Endothelial cell of umbilical vein (primary cell): ENCODE data around the gene OR2B6. TPM values are rescaled to one million over a fixed set of nuclear protein-coding genes. Genes with fewer than 3 reads are reported as not detected.
"Not testable (repeated sequence)": the region's sequence is repeated elsewhere in the genome, so short reads cannot be mapped to it uniquely, and the experiment has no call there.

Experiments used
- BruUV-seq: library from RNA; stranded (reverse); fragments of 400-500 nt; replicated peaks from 2 replicates; lab custom pipeline; 2021; lab: Mats Ljungman, UMichigan
- CTCF ChIA-PET: fragments of 300-600, 350-600 bp; sonication (Branson Sonifier 250); formaldehyde crosslinking; loops from one replicate; lab custom pipeline; 2021; ENCODE audit warnings: antibody characterized with exemption, inconsistent platforms; lab: Charles Lee
- POLR2A ChIA-PET: fragments of 300-600, 350-600 bp; sonication (Branson Sonifier 250); formaldehyde crosslinking; loops from one replicate; lab custom pipeline; 2021; ENCODE audit warnings: antibody characterized with exemption, inconsistent platforms; lab: Charles Lee
- DNase-seq: peaks from one replicate; pipeline ENCODE4 v3.0.0-alpha.2; 2011; ENCODE audit warnings: low read depth, low spot score
- FAIRE-seq: peaks from 2 replicates; lab custom pipeline; 2011; peaks lifted over from hg19 to GRCh38; lab: Jason Lieb, UNC
- H2AFZ ChIP-seq: 2 replicates; pipeline ENCODE4 v1.6.0; 2012; ENCODE audit warnings: low read depth, low read length, control low read depth, inconsistent platforms
- H3K27ac ChIP-seq: 2 replicates; pipeline ENCODE4 v1.5.1; 2011; ENCODE audit warnings: low read depth, mild to moderate bottlenecking, control low read depth, low read length, moderate library complexity; ENCODE audit not compliant: insufficient read depth
- H3K27me3 ChIP-seq, 2 experiments: 2 replicates each; pipeline versions ENCODE4 v1.6.0 to v1.6.1; 2011; ENCODE audit warnings: low read length in 2 of 2, mixed read lengths in 1 of 2; ENCODE audit not compliant: control insufficient read depth in 2 of 2, insufficient read depth in 2 of 2
- H3K36me3 ChIP-seq, 2 experiments: 2 replicates in 1 of 2; 3 replicates in 1 of 2; pipeline ENCODE4 v1.5.1; 2011; ENCODE audit warnings: low read length in 2 of 2, mild to moderate bottlenecking in 1 of 2, moderate library complexity in 1 of 2; ENCODE audit not compliant: control insufficient read depth in 2 of 2, insufficient read depth in 2 of 2; ENCODE audit errors: extremely low read depth in 1 of 2
- H3K4me1 ChIP-seq: 3 replicates; pipeline ENCODE4 v1.5.1; 2011; ENCODE audit warnings: mild to moderate bottlenecking, low read length; ENCODE audit not compliant: control insufficient read depth, insufficient read depth; ENCODE audit errors: extremely low read depth
- H3K4me2 ChIP-seq: 2 replicates; pipeline ENCODE4 v1.6.1; 2011; ENCODE audit warnings: low read length, control low read depth, mixed read lengths; ENCODE audit not compliant: insufficient read depth
- H3K4me3 ChIP-seq, 3 experiments: fragments of 200-600 bp in 1 of 3; sonication (generic), shearing (Covaris generic) in 1 of 3; replicated peaks in 1 of 3; 2 replicates each; pipeline ENCODE4 v1.5.1; 2011 to 2016; ENCODE audit warnings: control low read depth in 3 of 3, low read length in 3 of 3, mild to moderate bottlenecking in 2 of 3, inconsistent platforms in 1 of 3, low read depth in 1 of 3, moderate library complexity in 1 of 3; ENCODE audit not compliant: insufficient read depth in 1 of 3
- H3K79me2 ChIP-seq: 2 replicates; pipeline ENCODE4 v1.6.0; 2012; ENCODE audit warnings: low read length, inconsistent platforms; ENCODE audit not compliant: control insufficient read depth, insufficient read depth
- H3K9ac ChIP-seq: replicated peaks from 2 replicates; pipeline ENCODE3; 2011; ENCODE audit warnings: low read length, control low read depth; ENCODE audit not compliant: insufficient read depth; ENCODE audit errors: extremely low read depth
- H3K9me1 ChIP-seq: replicated peaks from 3 replicates; pipeline ENCODE4 v1.6.0; 2011; ENCODE audit warnings: mild to moderate bottlenecking, low read length; ENCODE audit not compliant: control insufficient read depth, insufficient read depth; ENCODE audit errors: extremely low read depth
- H3K9me3 ChIP-seq: replicated peaks from 2 replicates; pipeline ENCODE4 v1.5.1; 2012; ENCODE audit warnings: low read length, inconsistent platforms; ENCODE audit not compliant: control insufficient read depth, insufficient read depth
- H4K20me1 ChIP-seq: replicated peaks from 2 replicates; pipeline ENCODE3; 2011; ENCODE audit warnings: mild to moderate bottlenecking, low read length; ENCODE audit not compliant: control insufficient read depth, insufficient read depth; ENCODE audit errors: extremely low read depth
- CTCF ChIP-seq, 2 donors: IDR thresholded peaks; 1 replicate in 1 of 2; 2 replicates in 1 of 2; pipeline ENCODE4 v1.5.1; 2011; ENCODE audit warnings: low read length in 2 of 2, mild to moderate bottlenecking in 2 of 2, moderate library complexity in 2 of 2, control low read depth in 1 of 2, inconsistent platforms in 1 of 2, low read depth in 1 of 2; ENCODE audit not compliant: insufficient read depth in 1 of 2; ENCODE audit errors: extremely low read depth in 1 of 2
- FOS ChIP-seq: IDR thresholded peaks from 2 replicates; pipeline ENCODE4 v1.6.1; 2011; ENCODE audit warnings: mild to moderate bottlenecking, low read length, moderate library complexity, borderline replicate concordance; ENCODE audit not compliant: insufficient read depth
- GATA2 ChIP-seq: IDR thresholded peaks from 2 replicates; pipeline ENCODE4 v1.7.0; 2011; ENCODE audit warnings: low read depth, mild to moderate bottlenecking, moderate library complexity, mixed read lengths, low read length; ENCODE audit not compliant: insufficient read length, insufficient read depth
- JUN ChIP-seq: IDR thresholded peaks from 2 replicates; pipeline ENCODE4 v1.6.1; 2011; ENCODE audit warnings: borderline replicate concordance, low read depth; ENCODE audit not compliant: insufficient read length, insufficient read depth
- MAX ChIP-seq: IDR thresholded peaks from 2 replicates; pipeline ENCODE4 v1.6.1; 2011; ENCODE audit not compliant: insufficient read depth, insufficient read length
- POLR2A ChIP-seq: IDR thresholded peaks from 2 replicates; pipeline ENCODE4 v1.6.1; 2012; ENCODE audit warnings: low read depth, mild to moderate bottlenecking, control low read depth, low read length
- POLR2AphosphoS5 ChIP-seq: IDR thresholded peaks from 2 replicates; pipeline ENCODE4 v1.6.1; 2012; ENCODE audit warnings: low read depth, mild to moderate bottlenecking, control low read depth, low read length, moderate library complexity; ENCODE audit not compliant: insufficient read depth
- dilution Hi-C: fragments of 300-500 bp; cut with MboI; formaldehyde crosslinking; loops from one replicate; pipeline ENCODE4 v1.15.0; 2019; ENCODE audit warnings: low sequenced_read_pairs; ENCODE audit not compliant: extremely low pct_ligation_motif_present
- intact Hi-C: fragments of 100-400 bp; cut with micrococcal nuclease; formaldehyde crosslinking; loops from one replicate; pipeline ENCODE4 v1.10.0; 2022
- polyA plus RNA-seq, 4 experiments: library from polyadenylated mRNA; depleted of rRNA in 3 of 4; stranded (reverse) in 3 of 4; unstranded in 1 of 4; fragments of >200 nt; gene quantifications; 2 replicates each; pipeline versions ENCODE4 v1.2.1 to v1.2.3, GENCODE V29; 2011 to 2012; ENCODE audit warnings: missing spikeins in 1 of 4
- total RNA-seq: library from RNA; stranded (reverse); gene quantifications from 2 replicates; pipeline ENCODE4 v1.2.3, GENCODE V29; 2021

The OR2B6 gene
- total and polyA plus RNA-seq, 2 donors (not counting 3 experiments of a cell fraction or from before 2014, with no cell fraction given) = not detected

DNA sequence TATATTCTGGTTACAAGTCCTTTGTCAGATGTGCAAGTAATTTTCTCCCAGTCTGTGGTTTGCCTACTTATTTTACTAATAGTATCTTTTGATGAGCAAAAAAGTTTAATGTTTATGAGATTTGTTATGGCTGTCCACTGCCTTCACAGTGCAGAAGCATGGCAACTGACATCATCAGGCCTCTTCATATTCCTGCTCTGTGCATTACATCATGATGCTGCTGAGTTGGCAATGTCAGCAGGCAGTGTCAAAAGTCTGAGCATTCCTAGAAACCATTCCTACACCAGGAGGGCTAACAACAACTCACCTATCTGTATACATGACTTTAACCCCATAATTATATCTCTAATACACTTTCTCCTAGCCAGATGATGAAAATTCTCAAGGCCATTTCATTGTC, 34.1 kb upstream of the OR2B6 start:
- Histone ChIP-seq H2AFZ (no peak overlapping the region), H3K4me2 (no peak overlapping the region), H3K36me3 (no peaks in the 10 kb centered on the region), H3K27me3 (peaks cover 0 to 6% of the 10 kb centered on the region in 2 experiments), H4K20me1 (no peaks in the 10 kb centered on the region), H3K4me3 (no peak overlapping the region), H3K9me1 (no peaks in the 10 kb centered on the region), H3K27ac (no peak overlapping the region), H3K4me1 (no peaks in the 10 kb centered on the region), H3K79me2 (no peaks in the 10 kb centered on the region), H3K9ac (no peak overlapping the region), H3K9me3 (no peaks in the 10 kb centered on the region)
- TF ChIP-seq MAX (no peak), FOS (no peak), CTCF (IDR thresholded peaks at IDR 0.05; ENCODE audit: extremely low read depth in 1 of 2, insufficient read depth in 1 of 2, low read depth in 1 of 2, low read length in 2 of 2) (no peak)
- DNase-seq (no peak), FAIRE-seq (no peak)
- intact Hi-C loops (no loop called here), dilution Hi-C loops (no loop called here)
- ChIA-PET CTCF (no interaction called here), POLR2A (no interaction called here)
- BruUV-seq = no TSS peak

GRCh38 chr6:27924179-27924578, 32.9 kb upstream of the OR2B6 start:
- Histone ChIP-seq H3K79me2 (no peaks in the 10 kb centered on the region), H3K4me2 (no peak overlapping the region), H3K4me3 (no peak overlapping the region), H3K9me1 (no peaks in the 10 kb centered on the region), H4K20me1 (no peaks in the 10 kb centered on the region), H3K27me3 (peaks cover 0 to 6% of the 10 kb centered on the region in 2 experiments), H3K36me3 (no peaks in the 10 kb centered on the region), H3K9ac (no peak overlapping the region), H2AFZ (no peak overlapping the region), H3K4me1 (no peaks in the 10 kb centered on the region), H3K9me3 (no peaks in the 10 kb centered on the region), H3K27ac (no peak overlapping the region)
- ChIA-PET CTCF (interaction anchor here (1.0 to 1.1 kb wide), 2 partner anchors 172 to 181 kb away, joined by 3 read pairs; no protein-coding TSS in a partner anchor), POLR2A (no interaction called here)
- DNase-seq (no peak), FAIRE-seq (no peak)
- BruUV-seq = no TSS peak
- no peak for TF ChIP-seq GATA2
- no peak for TF ChIP-seq POLR2AphosphoS5
- TF ChIP-seq POLR2A = no peak
- no peak for TF ChIP-seq JUN
- intact Hi-C loops (no loop called here), dilution Hi-C loops (no loop called here)

- H3K4me3 ChIP-seq, dilution Hi-C loops, H4K20me1 ChIP-seq, H3K36me3 ChIP-seq, BruUV-seq, H3K4me1 ChIP-seq, H3K4me2 ChIP-seq, DNase-seq, CTCF ChIA-PET, H3K79me2 ChIP-seq, FAIRE-seq, H3K9ac ChIP-seq, H2AFZ ChIP-seq, intact Hi-C loops, H3K27ac ChIP-seq, H3K9me1 ChIP-seq, H3K27me3 ChIP-seq, H3K9me3 ChIP-seq, POLR2A ChIA-PET: not testable (repeated sequence)
Observed at GRCh38 chr6:27928041-27928440, 29.0 kb upstream of the OR2B6 start.
